Neural cell (in vitro differentiated cells): ENCODE measurements around the gene EMILIN2.

Experiments
- CTCF ChIP-seq: fragments of 450-650 bp; IDR thresholded peaks from 2 replicates; pipeline ENCODE4 v1.5.1; 2014; ENCODE audit warnings: antibody characterized with exemption, mild to moderate bottlenecking, moderate library complexity; ENCODE audit not compliant: poor library complexity, severe bottlenecking
- EP300 ChIP-seq: fragments of 450-650 bp; conservative IDR thresholded peaks from 2 replicates; pipeline ENCODE4 v1.6.1; 2014; ENCODE audit warnings: antibody characterized with exemption, mild to moderate bottlenecking, moderate library complexity; ENCODE audit not compliant: poor library complexity, severe bottlenecking
- EZH2 ChIP-seq: fragments of 200-600, 300-800 bp; shearing (Covaris generic), sonication (generic); IDR thresholded peaks from 2 replicates; pipeline ENCODE4 v1.6.1; 2014; ENCODE audit warnings: antibody characterized with exemption, low read length, borderline replicate concordance, mild to moderate bottlenecking; ENCODE audit not compliant: insufficient read depth, poor library complexity, severe bottlenecking
- MXI1 ChIP-seq: fragments of 450-650 bp; conservative IDR thresholded peaks from 2 replicates; pipeline ENCODE4 v1.6.1; 2014; ENCODE audit warnings: antibody characterized with exemption, mild to moderate bottlenecking; ENCODE audit not compliant: poor library complexity, severe bottlenecking
- POLR2AphosphoS5 ChIP-seq: IDR thresholded peaks from 2 replicates; pipeline ENCODE4 v1.6.1; 2012
- RAD21 ChIP-seq: fragments of 450-650 bp; conservative IDR thresholded peaks from 2 replicates; pipeline ENCODE4 v1.6.1; 2014; ENCODE audit warnings: antibody characterized with exemption, mild to moderate bottlenecking, moderate library complexity
- REST ChIP-seq: IDR thresholded peaks from 2 replicates; pipeline ENCODE4 v1.6.1; 2012; ENCODE audit warnings: borderline replicate concordance
- SMC3 ChIP-seq: fragments of 450-650 bp; conservative IDR thresholded peaks from 2 replicates; pipeline ENCODE4 v1.6.1; 2014; ENCODE audit warnings: antibody characterized with exemption, mild to moderate bottlenecking, moderate library complexity; ENCODE audit not compliant: poor library complexity
- TAF1 ChIP-seq: IDR thresholded peaks from 2 replicates; pipeline ENCODE4 v1.6.1; 2012; ENCODE audit warnings: low read depth

GRCh38 chr18:2954869-2955645, 108.3 kb downstream of the EMILIN2 start:
- no peak for TF ChIP-seq CTCF
- no peak for TF ChIP-seq EP300
- no peak for TF ChIP-seq POLR2AphosphoS5
- no peak for TF ChIP-seq REST
- no peak for TF ChIP-seq SMC3
- TF ChIP-seq EZH2 = no peak
- TF ChIP-seq RAD21 = no peak
- no peak for TF ChIP-seq TAF1
- no peak for TF ChIP-seq MXI1
